HG03025 (cell line): Measurements from ENCODE around the gene TMPRSS11D.

Experiments
- ATAC-seq: cut with Tn5 transposase; IDR thresholded peaks from one replicate; pipeline ENCODE4 v1.9.1; 2021; ENCODE audit warnings: mild to moderate bottlenecking, moderate library complexity; ENCODE audit not compliant: unreplicated experiment, low FRiP score

TMPRSS11D gene

GRCh38 chr4:67891645-67892044 lies 7.8 kb upstream of the TMPRSS11D start:
- ATAC-seq: no peak

GRCh38 chr4:67886281-67886680 lies 2.5 kb upstream of the TMPRSS11D start:
- ATAC-seq: no peak

- ATAC-seq: no peak
Measured at GRCh38 chr4:67885762-67886161, 2.0 kb upstream of the TMPRSS11D start.

DNA sequence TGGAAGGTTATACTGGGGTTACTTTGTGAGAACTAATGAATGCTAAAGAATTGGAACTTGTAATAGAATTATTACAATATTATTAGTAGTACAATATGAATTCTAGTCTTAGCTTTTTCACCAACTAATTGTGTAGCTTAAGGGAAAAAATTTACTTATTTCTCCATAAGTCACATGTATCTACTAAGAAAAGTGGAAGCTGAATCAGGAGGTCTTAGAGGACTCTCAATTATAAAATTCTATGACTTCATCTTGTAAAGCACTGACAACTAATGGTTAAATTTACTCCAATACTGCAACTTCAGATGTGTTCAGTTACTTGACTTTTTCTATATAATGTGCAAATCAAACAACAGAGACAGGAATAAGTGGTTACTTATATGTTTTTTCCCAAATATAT lies 899 bp upstream of the TMPRSS11D start:
- no peak for ATAC-seq

- no peak for ATAC-seq
Measured at GRCh38 chr4:67883458-67883857, 344 bp downstream of the TMPRSS11D start.

DNA sequence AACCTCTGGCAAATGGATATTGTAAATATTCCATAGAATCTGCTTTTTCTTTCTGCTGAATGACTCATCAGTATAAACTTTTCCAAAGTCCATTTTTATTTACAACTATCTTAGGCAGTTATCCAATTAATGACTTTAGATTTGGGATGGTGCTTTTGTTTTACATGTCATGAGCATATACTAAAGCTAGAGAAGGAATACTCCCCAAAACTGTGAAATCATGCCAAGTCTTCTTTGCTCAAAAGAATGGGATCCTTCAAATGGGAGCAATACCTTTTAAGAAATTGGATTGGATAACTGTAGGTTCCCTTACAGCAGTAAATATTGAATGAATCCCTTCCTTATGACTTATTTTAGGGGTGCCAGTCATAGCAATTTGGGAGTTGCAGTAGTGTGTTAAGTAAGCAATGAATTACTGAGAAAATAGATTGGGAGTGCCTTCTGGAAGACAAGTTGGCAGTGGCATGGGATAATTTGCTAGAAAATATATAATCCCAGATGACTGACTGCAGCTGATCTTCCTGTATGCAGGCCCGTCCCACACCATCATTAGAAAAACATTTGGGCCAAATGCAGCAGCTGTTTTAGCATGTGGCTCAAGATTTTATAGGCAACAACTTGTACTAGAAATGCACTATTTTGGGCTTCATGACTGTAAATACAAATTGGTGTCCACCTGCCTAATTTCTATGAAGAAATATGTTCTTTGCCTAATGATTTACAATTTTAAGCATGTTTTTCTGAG lies 2.8 kb downstream of the TMPRSS11D start:
- no peak for ATAC-seq

- no peak for ATAC-seq
Measured at GRCh38 chr4:67879486-67879885, 4.3 kb downstream of the TMPRSS11D start.

GRCh38 chr4:67877086-67877485 lies 6.7 kb downstream of the TMPRSS11D start:
- ATAC-seq: no peak

DNA sequence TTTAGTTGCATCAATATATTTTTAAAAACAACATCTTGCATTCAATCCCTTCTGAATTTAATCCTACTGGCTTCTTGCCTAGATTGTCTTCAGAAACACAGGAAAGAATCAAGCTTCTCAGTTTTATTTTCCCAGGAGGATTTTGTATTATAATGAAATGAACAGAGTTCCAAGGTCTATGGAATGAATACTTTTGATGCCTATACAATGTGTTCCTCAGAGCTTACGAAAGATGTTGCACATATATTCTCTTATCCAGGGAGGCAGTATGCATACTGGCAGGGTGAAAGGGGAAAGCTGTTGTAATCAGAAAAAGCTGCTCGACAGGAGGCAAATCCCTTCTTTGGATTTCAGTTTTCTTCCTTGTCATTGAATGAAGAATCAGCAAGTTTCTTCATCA lies 8.8 kb downstream of the TMPRSS11D start:
- no peak for ATAC-seq

GRCh38 chr4:67873116-67873515 lies 10.7 kb downstream of the TMPRSS11D start:
- ATAC-seq: no peak

- no peak for ATAC-seq
Measured at GRCh38 chr4:67871867-67872266, 11.9 kb downstream of the TMPRSS11D start.

GRCh38 chr4:67869580-67870190 lies 14.1 kb downstream of the TMPRSS11D start:
- ATAC-seq: no peak

GRCh38 chr4:67861513-67861912 lies 22.3 kb downstream of the TMPRSS11D start:
- ATAC-seq: no peak

DNA sequence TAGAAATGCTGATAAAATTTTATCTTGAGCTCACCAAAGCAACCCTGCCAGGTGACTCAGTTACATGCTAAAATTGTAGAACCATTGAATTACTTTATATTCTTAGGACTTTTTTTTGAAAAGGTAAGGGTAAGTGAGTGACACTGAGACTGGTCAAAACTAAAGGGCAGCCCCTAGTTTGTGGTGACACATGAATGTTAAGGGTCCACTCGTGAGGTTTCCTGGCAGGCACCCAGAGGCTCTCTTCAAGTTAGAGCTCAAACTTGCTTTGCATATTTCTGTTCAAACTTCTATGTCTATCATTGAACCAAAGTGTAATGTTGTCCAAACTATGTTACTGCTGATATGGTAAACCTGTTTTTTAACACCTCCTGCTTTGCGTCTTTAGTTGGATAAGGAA lies 30.5 kb downstream of the TMPRSS11D start:
- no peak for ATAC-seq

DNA sequence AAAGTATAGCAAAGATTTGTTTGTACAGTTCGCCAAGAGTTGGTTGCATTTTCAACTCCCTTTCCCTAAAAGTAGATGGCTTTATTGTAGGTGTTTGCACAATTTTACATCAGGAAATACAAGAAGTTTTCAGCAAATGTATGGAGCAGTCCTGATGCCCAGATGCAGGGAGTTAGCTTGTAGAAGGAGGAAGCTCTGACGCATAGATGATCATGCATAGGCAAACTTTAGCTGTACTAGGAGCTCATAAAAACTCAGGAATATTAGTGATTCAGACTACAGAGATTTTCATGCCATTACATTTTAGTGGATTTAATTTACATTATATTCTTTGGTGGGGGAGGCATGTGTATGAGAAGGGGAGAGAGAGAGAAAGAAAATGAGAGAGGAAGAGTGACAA lies 62.9 kb downstream of the TMPRSS11D start:
- ATAC-seq: no peak

DNA sequence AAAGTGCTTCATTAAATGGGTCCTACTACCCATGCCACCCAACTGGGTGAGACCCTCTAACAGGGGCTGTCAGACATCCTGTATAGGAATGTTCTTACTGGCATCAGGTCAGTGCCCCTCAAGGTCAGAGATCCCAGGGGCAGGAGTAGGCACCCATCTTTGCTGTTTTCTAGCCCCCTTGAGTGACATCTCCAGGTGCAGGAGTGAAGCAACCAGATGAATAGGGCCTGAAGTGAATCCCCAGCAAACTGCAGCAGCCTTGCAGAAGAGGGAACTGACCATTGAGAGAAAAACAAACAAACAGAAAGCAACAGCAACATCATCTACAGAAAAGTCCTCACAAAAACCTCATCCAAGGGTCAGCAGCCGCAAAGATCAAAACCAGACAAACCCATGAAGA lies 73.8 kb downstream of the TMPRSS11D start:
- ATAC-seq: no peak

DNA sequence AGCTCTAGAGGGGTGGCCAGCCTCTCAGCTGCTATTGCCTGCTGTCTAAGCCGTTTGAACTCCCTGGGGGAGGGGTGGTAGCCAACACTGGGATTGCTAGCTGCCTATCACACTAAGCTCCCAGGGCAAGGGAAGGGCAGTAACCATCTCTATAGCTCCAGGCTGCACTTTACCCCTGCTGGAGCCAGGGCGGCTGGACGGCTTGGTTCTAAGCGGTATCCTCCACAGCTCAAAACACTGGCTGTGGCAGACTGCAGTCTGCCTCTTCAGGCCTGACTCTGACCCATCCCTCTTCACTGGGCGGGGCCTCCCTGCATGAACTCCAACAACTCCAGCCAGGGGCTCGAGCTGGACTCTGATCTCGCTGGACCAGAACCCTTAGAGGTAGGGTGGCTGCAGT lies 74.3 kb downstream of the TMPRSS11D start:
- ATAC-seq: no peak

DNA sequence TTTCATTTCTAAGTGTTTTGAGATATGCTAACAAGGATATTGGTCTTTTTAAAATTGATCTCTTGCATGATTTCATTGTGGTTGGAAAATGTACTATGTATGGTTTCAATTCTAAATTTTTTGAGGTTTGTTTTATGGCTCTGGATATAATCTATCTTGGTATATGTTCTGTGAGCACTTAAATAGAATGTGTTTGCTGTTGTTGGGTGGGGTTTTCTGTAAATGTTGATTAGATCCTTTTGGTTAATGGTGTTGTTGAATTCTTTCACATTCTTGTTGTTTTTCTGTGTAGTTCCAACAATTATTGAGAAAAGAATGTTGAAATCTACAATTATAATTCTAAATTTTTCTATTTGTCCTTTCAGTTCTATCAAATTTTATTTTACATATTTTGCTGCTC lies 87.0 kb downstream of the TMPRSS11D start:
- ATAC-seq: no peak

- ATAC-seq: no peak
Measured at GRCh38 chr4:67790721-67791120, 93.1 kb downstream of the TMPRSS11D start.

DNA sequence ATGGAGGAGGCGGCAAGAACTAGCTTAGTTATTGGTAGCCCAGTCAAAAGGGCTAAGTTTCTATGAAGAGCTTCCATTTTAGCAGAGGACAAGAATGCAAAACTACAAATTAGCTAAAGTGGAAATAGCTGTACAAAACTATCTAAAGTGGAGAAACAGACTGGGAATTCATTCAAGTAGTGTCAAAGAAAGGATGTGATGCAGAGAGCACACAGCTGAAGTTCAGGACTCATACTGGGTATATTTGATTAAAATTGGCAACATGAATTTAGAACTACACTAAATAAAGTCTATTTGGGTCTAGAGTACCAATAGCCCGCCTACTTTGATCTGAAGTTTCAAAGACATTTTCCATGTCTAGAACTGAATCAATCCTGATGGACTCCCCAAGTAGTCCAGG lies 96.5 kb downstream of the TMPRSS11D start:
- no peak for ATAC-seq

DNA sequence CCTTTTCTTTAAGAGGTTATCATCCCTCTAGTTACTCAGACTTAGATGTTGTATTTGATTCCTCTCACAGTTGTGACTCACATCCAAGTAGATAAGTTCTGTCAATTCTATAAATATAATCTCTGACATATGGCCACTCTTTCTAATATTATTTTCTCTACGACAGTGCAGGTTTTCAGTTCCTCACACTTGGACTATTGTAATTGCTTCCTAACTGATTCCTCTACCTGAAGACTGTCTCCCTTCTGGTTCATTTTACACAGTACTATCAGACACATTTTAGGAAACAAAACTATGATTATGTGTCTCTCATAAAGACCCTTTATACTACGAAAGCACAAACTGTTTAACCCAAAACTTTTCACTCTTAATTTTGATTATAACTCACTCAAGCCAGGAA lies 98.3 kb downstream of the TMPRSS11D start:
- ATAC-seq: no peak

- ATAC-seq: no peak
Measured at GRCh38 chr4:67779631-67780030, 104.2 kb downstream of the TMPRSS11D start.
